ENCODE measurements around the gene PSMB10.

The PSMB10 gene

GRCh38 chr16:67924140-67924906 lies 12.3 kb downstream of the PSMB10 start:
- Histone ChIP-seq H3K27ac (ENCODE audit: poor library complexity, severe bottlenecking) (no peak overlapping the region), H3K36me3 (ENCODE audit: low read depth) (peaks cover 19% of the 10 kb centered on the region)

GRCh38 chr16:67923414-67924116 lies 13.1 kb downstream of the PSMB10 start:
- no peak for ATAC-seq (ENCODE audit: low read depth)
- Histone ChIP-seq H3K27me3 (ENCODE audit: insufficient read depth, poor library complexity, severe bottlenecking) (no peaks in the 10 kb centered on the region), H3K4me1 (ENCODE audit: insufficient read depth, poor library complexity, severe bottlenecking) (peaks cover 4% of the 10 kb centered on the region), H3K9me3 (ENCODE audit: severe bottlenecking) (no peaks in the 10 kb centered on the region), H3K4me3 (ENCODE audit: severe bottlenecking) (no peak overlapping the region), H3K27ac (ENCODE audit: poor library complexity, severe bottlenecking) (no peak overlapping the region), H3K36me3 (ENCODE audit: low read depth) (peaks cover 11% of the 10 kb centered on the region)
- DNase-seq (ENCODE audit: low spot score): no peak
- no peak for TF ChIP-seq CTCF (IDR thresholded peaks at IDR 0.05; ENCODE audit: poor library complexity, severe bottlenecking)

More at GRCh38 chr16:67924140-67924906, 12.3 kb downstream of the PSMB10 start:
- no peaks in the 10 kb centered on the region for H3K27me3 ChIP-seq (ENCODE audit: insufficient read depth, poor library complexity, severe bottlenecking)
- H3K4me1 ChIP-seq (ENCODE audit: insufficient read depth, poor library complexity, severe bottlenecking): peaks cover 4% of the 10 kb centered on the region
- H3K4me3 ChIP-seq (ENCODE audit: severe bottlenecking): no peak overlapping the region
- no peak for TF ChIP-seq CTCF (IDR thresholded peaks at IDR 0.05; ENCODE audit: poor library complexity, severe bottlenecking)
- no peaks in the 10 kb centered on the region for H3K9me3 ChIP-seq (ENCODE audit: severe bottlenecking)
- no peak for DNase-seq (ENCODE audit: low spot score)
- ATAC-seq (ENCODE audit: low read depth): no peak

- H3K9me3 ChIP-seq (ENCODE audit: severe bottlenecking): no peaks in the 10 kb centered on the region
- no peak overlapping the region for H3K4me3 ChIP-seq (ENCODE audit: severe bottlenecking)
- no peak overlapping the region for H3K27ac ChIP-seq (ENCODE audit: poor library complexity, severe bottlenecking)
- H3K4me1 ChIP-seq (ENCODE audit: insufficient read depth, poor library complexity, severe bottlenecking): peaks cover 4% of the 10 kb centered on the region
- ATAC-seq (ENCODE audit: low read depth): no peak
- DNase-seq (ENCODE audit: low spot score): no peak
- peaks cover 3% of the 10 kb centered on the region for H3K36me3 ChIP-seq (ENCODE audit: low read depth)
- no peak for TF ChIP-seq CTCF (IDR thresholded peaks at IDR 0.05; ENCODE audit: poor library complexity, severe bottlenecking)
- H3K27me3 ChIP-seq (ENCODE audit: insufficient read depth, poor library complexity, severe bottlenecking): no peaks in the 10 kb centered on the region
Measured at GRCh38 chr16:67922740-67923139, 13.9 kb downstream of the PSMB10 start.

GRCh38 chr16:67922221-67922620 lies 14.4 kb downstream of the PSMB10 start:
- H3K4me3 ChIP-seq (ENCODE audit: severe bottlenecking): no peak overlapping the region
- H3K27me3 ChIP-seq (ENCODE audit: insufficient read depth, poor library complexity, severe bottlenecking): no peaks in the 10 kb centered on the region
- H3K4me1 ChIP-seq (ENCODE audit: insufficient read depth, poor library complexity, severe bottlenecking): peaks cover 10% of the 10 kb centered on the region
- TF ChIP-seq CTCF (IDR thresholded peaks at IDR 0.05; ENCODE audit: poor library complexity, severe bottlenecking): no peak
- no peak overlapping the region for H3K27ac ChIP-seq (ENCODE audit: poor library complexity, severe bottlenecking)
- H3K9me3 ChIP-seq (ENCODE audit: severe bottlenecking): no peaks in the 10 kb centered on the region
- H3K36me3 ChIP-seq (ENCODE audit: low read depth): no peaks in the 10 kb centered on the region
- DNase-seq (ENCODE audit: low spot score): no peak
- no peak for ATAC-seq (ENCODE audit: low read depth)
